Rectal smooth muscle tissue (tissue), 1 donor: ENCODE results near the gene ROBO1.
"Not testable (repeated sequence)": the region's sequence is repeated elsewhere in the genome, so short reads cannot be mapped to it uniquely, and the experiment has no call there.

Experiments used
- H3K27ac ChIP-seq: one replicate; pipeline ENCODE4 v1.7.0; 2013; ENCODE audit warnings: low read depth, low read length, inconsistent platforms
- H3K27me3 ChIP-seq: one replicate; pipeline ENCODE4 v1.7.0; 2013; ENCODE audit warnings: low read length; ENCODE audit not compliant: control insufficient read depth, insufficient read depth
- H3K36me3 ChIP-seq: one replicate; pipeline ENCODE4 v1.7.0; 2013; ENCODE audit warnings: low read length; ENCODE audit not compliant: control insufficient read depth, insufficient read depth
- H3K4me1 ChIP-seq: one replicate; pipeline ENCODE4 v1.7.0; 2013; ENCODE audit warnings: low read length; ENCODE audit not compliant: control insufficient read depth, insufficient read depth
- H3K4me3 ChIP-seq: one replicate; pipeline ENCODE4 v1.7.0; 2013; ENCODE audit warnings: low read length
- H3K9ac ChIP-seq: one replicate; pipeline ENCODE4 v1.7.0; 2013; ENCODE audit warnings: low read length

Gene ROBO1

DNA sequence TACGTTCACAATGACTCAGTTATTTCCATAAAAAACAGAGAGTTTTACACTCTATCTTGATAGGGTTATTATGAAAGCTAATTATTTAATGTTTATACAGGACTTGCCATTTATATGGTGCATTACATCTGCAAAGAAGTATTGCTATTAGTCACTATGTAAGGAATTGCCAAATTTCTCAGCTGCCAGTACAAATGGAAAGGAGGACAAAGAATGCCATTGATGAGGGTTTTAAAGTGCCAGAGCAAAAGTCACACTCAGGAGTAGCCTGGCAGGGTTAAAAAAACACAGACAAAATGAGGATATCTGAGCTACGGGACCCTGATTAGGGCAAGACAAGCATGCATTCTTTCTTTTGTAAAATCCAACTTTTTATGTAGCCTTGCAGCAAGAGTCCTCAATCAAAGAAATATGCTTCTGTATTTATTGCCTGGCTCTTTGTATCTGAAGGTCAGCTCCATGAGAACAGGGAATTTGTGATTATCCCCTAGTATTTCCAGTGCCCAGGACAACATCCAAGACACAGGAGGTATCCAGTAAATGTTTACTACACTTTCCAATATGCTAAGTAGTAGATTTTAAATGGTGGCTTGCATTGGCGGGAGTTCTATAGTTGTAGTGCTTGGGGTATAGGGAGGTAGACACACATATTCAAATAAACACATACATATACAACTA is 1013.6 kb downstream of the ROBO1 start:
- no peaks in the 10 kb centered on the region for H3K27me3 ChIP-seq
- H3K27ac ChIP-seq, result no peak overlapping the region
- H3K36me3 ChIP-seq, result no peaks in the 10 kb centered on the region
- H3K4me3 ChIP-seq, result no peak overlapping the region
- no peaks in the 10 kb centered on the region for H3K4me1 ChIP-seq
- H3K9ac ChIP-seq, result no peak overlapping the region

DNA sequence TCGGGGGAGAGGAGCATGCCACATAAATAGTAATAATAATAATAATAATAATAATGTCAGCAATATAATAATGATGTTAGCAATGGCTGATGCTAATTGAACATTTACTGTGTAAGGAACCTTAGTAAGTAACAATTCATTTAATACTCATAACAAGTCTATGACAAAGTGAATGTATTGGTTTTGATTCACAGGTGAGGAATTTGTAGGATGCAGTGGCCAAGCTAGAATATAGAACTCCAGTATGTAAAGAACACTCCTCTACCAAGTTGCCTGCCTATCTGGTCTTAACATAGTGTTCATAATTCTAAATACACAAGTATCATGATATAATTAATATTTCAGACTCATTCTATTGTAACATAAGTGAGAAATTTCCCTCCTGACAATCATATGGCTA is 1016.5 kb downstream of the ROBO1 start:
- Histone ChIP-seq H3K36me3 (no peaks in the 10 kb centered on the region), H3K27ac (no peak overlapping the region), H3K4me1 (no peaks in the 10 kb centered on the region), H3K27me3 (no peaks in the 10 kb centered on the region), H3K4me3 (no peak overlapping the region), H3K9ac (no peak overlapping the region)

DNA sequence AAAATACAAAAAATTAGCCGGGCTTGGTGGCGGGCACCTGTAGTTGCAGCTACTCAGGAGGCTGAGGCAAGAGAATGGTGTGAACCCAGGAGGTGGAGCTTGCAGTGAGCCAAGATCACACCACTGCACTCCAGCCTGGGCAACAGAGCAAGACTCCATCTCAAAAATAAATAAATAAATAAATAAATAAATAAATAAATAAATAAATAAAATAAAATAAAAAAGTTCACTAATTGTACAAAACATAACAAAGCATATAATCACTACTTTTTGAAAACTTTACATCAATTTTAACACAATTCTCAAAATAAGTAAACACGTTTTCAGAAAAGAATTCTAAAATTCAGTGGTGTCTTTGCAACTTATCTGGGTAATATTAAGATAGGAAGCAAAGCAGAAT is 1017.5 kb downstream of the ROBO1 start:
- H3K36me3 ChIP-seq, H3K9ac ChIP-seq, H3K4me1 ChIP-seq, H3K27ac ChIP-seq, H3K4me3 ChIP-seq, H3K27me3 ChIP-seq: not testable (repeated sequence)

DNA sequence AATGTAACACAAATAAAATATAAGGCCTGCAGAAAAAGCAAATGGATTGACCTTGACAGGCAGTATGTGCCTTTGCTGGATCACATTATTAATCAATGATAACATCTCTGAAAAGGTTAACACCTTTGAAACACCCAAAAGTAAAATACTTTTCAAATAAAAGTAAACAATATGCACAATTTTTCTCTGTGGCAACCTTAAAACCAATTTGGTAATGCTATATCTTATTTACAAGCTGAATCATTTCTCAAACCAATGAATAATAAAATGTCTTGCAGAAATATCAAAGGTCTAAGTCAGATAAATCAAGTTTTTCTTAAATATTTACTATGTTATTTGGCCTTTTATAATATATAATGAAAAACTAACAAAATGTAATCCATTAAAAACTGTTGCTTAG is 1018.7 kb downstream of the ROBO1 start:
- Histone ChIP-seq H3K4me1 (no peaks in the 10 kb centered on the region), H3K36me3 (no peaks in the 10 kb centered on the region), H3K9ac (no peak overlapping the region), H3K4me3 (no peak overlapping the region), H3K27me3 (no peaks in the 10 kb centered on the region), H3K27ac (no peak overlapping the region)

DNA sequence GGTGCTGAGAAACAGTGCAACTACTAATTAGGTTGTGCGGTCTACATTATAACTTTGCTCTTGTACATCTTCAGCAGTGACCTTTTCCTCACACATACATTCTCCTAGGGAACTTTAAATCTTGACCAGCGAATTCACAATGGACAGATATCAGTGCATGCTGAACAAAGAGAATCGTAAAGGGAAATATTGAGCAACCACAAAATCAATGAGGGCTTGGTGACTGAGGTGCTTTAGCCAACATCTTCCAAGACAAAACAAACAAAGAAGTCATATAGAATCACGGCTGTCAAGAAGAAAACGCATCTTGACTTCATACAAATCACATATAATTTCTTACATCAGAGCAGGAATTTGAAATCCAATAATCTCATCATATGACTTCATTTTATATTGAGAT is 1022.0 kb downstream of the ROBO1 start:
- Histone ChIP-seq H3K27ac (no peak overlapping the region), H3K36me3 (no peaks in the 10 kb centered on the region), H3K9ac (no peak overlapping the region), H3K4me1 (no peaks in the 10 kb centered on the region), H3K27me3 (no peaks in the 10 kb centered on the region), H3K4me3 (no peak overlapping the region)

DNA sequence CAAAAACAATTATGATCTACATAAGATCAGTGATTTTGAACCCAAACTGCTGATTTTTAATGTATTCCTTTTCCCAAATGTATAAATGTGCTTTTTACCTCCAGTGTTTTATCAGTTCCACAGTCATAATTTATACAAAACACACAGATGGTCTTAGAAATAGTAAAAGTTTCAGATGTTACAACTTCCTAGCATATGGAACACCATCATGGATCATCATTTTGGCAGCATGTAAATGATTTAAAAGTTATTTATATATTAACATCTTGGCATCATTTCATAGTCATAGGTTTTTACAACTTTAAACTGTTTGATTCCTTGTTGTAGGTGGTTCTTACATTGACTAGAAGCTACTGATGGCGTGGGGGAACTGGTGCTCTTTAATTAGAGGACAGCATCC is 1025.3 kb downstream of the ROBO1 start:
- no peak overlapping the region for H3K27ac ChIP-seq
- H3K4me3 ChIP-seq, result no peak overlapping the region
- no peaks in the 10 kb centered on the region for H3K27me3 ChIP-seq

DNA sequence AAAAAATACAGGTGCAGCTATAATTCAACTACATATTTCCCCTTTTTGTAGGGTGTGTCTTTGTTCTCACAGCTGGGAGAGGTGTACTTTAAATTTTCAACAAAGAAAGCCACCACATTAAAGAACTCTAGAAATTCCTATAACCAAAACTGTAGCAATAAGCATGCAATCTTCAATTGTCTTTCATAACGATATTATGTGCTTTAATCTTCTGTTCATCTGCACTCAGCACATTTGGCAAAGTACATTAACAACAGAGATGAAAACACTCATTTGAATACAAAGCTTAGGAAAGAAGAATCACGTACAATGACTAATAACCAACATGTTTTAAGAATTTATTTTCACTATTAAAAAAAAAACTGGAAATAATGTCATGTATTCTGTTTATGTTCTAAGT is 1025.8 kb downstream of the ROBO1 start:
- H3K27me3 ChIP-seq, result no peaks in the 10 kb centered on the region
- no peak overlapping the region for H3K27ac ChIP-seq
- no peak overlapping the region for H3K4me3 ChIP-seq
- H3K9ac ChIP-seq, result no peak overlapping the region
- no peaks in the 10 kb centered on the region for H3K36me3 ChIP-seq
- H3K4me1 ChIP-seq, result no peaks in the 10 kb centered on the region

More for the DNA sequence above, 1025.3 kb downstream of the ROBO1 start:
- Histone ChIP-seq H3K36me3 (no peaks in the 10 kb centered on the region), H3K4me1 (no peaks in the 10 kb centered on the region), H3K9ac (no peak overlapping the region)

DNA sequence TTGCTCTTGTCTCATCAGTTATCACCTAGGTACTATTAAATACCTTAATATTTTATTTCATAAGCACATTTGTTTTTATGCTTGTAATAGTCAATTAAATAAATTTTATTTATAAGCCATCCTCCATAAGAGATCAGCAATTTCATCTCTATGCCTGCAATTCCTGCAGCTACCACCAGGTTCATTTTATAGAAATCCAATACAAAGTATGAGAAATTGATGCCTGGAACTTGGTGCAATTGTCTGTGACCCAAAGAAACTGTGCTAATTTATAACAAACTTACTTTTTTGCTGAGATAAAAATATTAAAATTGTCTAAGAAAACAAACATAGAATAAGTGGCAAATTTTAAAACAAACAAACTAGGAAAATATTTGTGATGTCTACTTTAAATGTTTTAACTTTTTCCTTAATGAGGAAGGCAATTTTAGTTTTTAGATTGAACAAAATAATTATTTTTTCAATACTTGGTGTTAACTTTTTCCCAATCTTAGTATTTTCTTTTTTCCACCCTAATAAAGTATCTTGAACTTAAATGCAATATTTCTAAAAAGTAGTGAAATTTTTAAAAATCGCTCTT is 1026.6 kb downstream of the ROBO1 start:
- no peak overlapping the region for H3K4me3 ChIP-seq
- H3K9ac ChIP-seq, result no peak overlapping the region
- H3K27me3 ChIP-seq, result no peaks in the 10 kb centered on the region
- no peaks in the 10 kb centered on the region for H3K4me1 ChIP-seq
- no peak overlapping the region for H3K27ac ChIP-seq
- no peaks in the 10 kb centered on the region for H3K36me3 ChIP-seq

DNA sequence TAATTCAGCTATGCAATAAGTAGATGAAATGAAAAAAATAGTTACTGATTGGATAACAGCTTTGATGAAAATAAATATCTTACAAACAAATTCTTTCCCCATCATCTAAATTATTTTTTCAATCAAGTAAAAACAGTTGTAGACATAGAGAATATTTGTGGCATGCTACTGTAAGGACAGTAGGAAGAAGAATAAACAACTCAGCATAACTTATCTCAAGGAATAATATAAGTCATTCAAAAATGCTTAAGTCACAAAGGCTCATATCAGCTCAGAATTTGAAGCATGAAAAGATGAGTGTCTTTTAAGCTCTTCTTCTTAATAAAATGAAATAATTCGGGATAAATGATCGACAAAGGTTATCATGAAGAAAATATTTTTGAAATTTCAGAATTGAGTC is 1029.0 kb downstream of the ROBO1 start:
- H3K4me3 ChIP-seq, result no peak overlapping the region
- H3K27ac ChIP-seq, result no peak overlapping the region
- no peak overlapping the region for H3K9ac ChIP-seq
- H3K27me3 ChIP-seq, result no peaks in the 10 kb centered on the region
- H3K4me1 ChIP-seq, result no peaks in the 10 kb centered on the region
- no peaks in the 10 kb centered on the region for H3K36me3 ChIP-seq

DNA sequence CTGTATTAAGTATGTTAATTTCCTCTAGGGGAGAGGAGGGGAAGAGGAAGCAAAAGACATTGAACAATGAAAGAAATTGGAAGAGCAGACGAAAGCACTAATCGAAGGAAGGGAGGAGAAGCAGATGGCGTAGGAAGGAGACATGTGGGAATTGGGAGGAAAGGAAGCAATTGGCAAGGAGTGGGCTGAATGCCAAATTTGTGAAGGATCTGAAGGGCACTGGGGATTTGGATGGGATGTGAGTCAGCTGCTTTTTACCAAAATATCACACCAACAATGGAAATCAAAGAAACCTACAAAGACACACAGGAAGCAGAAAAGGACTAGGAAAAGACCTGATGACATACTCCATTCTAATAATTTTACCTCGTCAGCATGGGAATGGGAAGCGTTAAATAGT is 1029.8 kb downstream of the ROBO1 start:
- no peak overlapping the region for H3K27ac ChIP-seq
- H3K27me3 ChIP-seq, result no peaks in the 10 kb centered on the region
- no peak overlapping the region for H3K4me3 ChIP-seq
- no peaks in the 10 kb centered on the region for H3K36me3 ChIP-seq
- no peak overlapping the region for H3K9ac ChIP-seq
- no peaks in the 10 kb centered on the region for H3K4me1 ChIP-seq

DNA sequence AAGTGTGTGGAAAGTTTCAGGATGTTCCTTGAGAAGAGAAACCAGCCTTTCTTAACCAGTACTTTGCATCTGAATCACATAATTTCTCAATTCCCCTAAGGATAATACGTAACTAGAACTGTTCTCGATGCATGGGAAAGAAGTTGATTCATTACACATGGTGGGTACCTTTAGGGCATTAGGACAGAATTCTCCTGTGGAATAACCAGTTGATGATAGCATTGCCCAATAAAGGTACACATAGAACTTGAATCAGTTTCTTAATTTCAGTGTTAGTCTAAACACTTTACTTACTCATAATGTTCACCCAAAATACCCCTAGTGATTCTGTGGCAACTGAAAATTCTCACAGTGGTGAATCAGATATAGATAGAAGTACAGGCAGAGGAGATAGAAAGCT is 1030.9 kb downstream of the ROBO1 start:
- Histone ChIP-seq H3K27me3 (no peaks in the 10 kb centered on the region), H3K4me3 (no peak overlapping the region), H3K9ac (no peak overlapping the region), H3K36me3 (no peaks in the 10 kb centered on the region), H3K4me1 (no peaks in the 10 kb centered on the region), H3K27ac (no peak overlapping the region)

DNA sequence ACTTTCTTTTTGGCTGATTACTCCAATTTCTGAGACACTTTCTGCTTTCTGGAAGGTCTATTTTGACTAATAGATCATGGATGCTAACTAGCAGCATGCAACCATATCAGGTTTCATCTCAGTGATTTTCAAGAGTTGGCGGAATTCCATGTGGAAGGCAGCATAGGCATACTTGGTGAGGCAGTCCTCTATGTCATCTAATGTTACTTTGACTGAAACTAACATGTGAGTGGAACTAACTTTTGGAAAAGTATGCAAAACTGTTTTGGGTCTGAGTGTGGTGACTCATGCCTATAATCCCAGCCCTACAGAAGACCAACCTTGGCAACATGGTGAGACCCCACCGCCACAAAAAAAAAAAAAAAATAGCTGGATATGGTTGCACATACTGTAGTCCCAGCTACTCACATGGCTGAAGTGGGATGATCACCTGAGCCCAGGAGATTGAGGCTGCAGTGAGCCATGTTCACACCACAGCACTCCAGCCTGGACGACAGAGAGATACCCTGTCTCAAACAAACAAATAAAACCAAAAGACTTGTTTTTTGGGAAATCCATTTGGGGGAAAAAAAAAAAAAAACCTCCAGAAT is 1033.7 kb downstream of the ROBO1 start:
- Histone ChIP-seq H3K36me3 (no peaks in the 10 kb centered on the region), H3K27me3 (no peaks in the 10 kb centered on the region), H3K27ac (no peak overlapping the region), H3K4me1 (no peaks in the 10 kb centered on the region), H3K9ac (no peak overlapping the region), H3K4me3 (no peak overlapping the region)

DNA sequence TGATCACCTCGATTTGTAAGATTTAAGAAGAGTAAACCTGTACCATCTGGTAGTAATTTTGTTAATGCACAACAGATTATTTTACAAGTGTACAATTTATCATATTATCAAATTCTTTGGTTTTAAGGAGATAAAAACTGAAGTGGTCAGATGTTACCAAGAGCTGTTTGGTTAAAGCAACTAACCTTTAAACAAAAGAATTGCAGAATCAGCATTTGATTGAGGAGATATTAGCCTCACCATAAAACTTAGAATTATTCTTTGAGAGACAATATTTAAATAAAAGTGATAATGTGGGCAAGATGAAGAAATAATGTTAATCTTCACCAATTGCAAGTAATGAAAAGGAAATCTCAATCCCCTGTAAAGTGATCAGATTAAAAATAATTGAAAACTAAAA is 1034.9 kb downstream of the ROBO1 start:
- H3K4me3 ChIP-seq, result no peak overlapping the region
- H3K4me1 ChIP-seq, result peaks cover 4% of the 10 kb centered on the region
- no peak overlapping the region for H3K9ac ChIP-seq
- no peaks in the 10 kb centered on the region for H3K36me3 ChIP-seq
- no peak overlapping the region for H3K27ac ChIP-seq
- H3K27me3 ChIP-seq, result no peaks in the 10 kb centered on the region
